Erythroblast (primary cell): Measurements from ENCODE around the gene ZFPM1.

ENCODE experiments used
- GATA1 ChIP-seq: IDR thresholded peaks from 2 replicates; pipeline ENCODE4 v1.6.1; 2011; ENCODE audit warnings: low read depth, mild to moderate bottlenecking, control low read depth, low read length, moderate library complexity
- POLR2A ChIP-seq: IDR thresholded peaks from 2 replicates; pipeline ENCODE4 v1.6.1; 2011; ENCODE audit warnings: mild to moderate bottlenecking, low read length

GRCh38 chr16:88502371-88502770 lies 49.3 kb downstream of the ZFPM1 start:
- no peak for TF ChIP-seq POLR2A
- no peak for TF ChIP-seq GATA1
